Measurements from ENCODE around the gene NRIP1. TPM values are rescaled to one million over a fixed set of nuclear protein-coding genes. Genes with fewer than 3 reads are reported as not detected.

The NRIP1 gene
- total and polyA plus RNA-seq, 2 donors (not counting 3 experiments of a cell fraction or from before 2014, with no cell fraction given), result 2.8 to 24.0 TPM

DNA sequence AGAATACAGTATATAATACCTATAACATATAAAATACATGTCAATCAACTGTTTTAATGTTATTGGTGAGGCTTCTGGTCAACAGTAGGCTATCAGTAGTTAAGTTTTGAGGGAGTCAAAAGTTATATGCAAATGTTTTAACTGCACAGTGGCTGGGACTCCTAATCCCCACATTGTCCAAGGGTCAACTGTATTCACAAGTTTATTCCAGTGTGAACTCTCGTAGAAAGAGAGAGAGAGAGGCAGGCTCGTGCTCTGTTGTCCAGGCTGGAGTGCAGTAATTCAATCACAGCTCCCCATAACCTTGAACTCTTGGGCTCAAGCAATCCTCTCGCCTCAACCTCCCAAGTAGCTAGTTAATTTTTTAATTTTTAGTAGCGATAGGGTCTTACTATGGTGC, 66.0 kb downstream of the NRIP1 start:
- Histone ChIP-seq H3K4me1 (ENCODE audit: control insufficient read depth, extremely low read depth, insufficient read depth, low read length) (peaks cover 15% of the 10 kb centered on the region), H3K27ac (ENCODE audit: insufficient read depth, low read depth, low read length) (no peak overlapping the region), H3K9me1 (replicated peaks; ENCODE audit: control insufficient read depth, extremely low read depth, insufficient read depth, low read length) (no peaks in the 10 kb centered on the region), H3K4me2 (ENCODE audit: insufficient read depth, low read length) (no peak overlapping the region), H4K20me1 (replicated peaks; ENCODE audit: control insufficient read depth, extremely low read depth, insufficient read depth, low read length) (peaks cover 5% of the 10 kb centered on the region), H3K27me3 (ENCODE audit: control insufficient read depth in 2 of 2, insufficient read depth in 2 of 2, low read length in 2 of 2) (no peaks in the 10 kb centered on the region), H3K9me3 (replicated peaks; ENCODE audit: control insufficient read depth, insufficient read depth, low read length) (no peaks in the 10 kb centered on the region), H3K36me3 (ENCODE audit: control insufficient read depth in 2 of 2, extremely low read depth in 1 of 2, insufficient read depth in 2 of 2, low read length in 2 of 2) (no peaks in the 10 kb centered on the region), H3K9ac (replicated peaks; ENCODE audit: extremely low read depth, insufficient read depth, low read length) (no peak overlapping the region), H2AFZ (ENCODE audit: low read depth, low read length) (no peak overlapping the region), H3K79me2 (ENCODE audit: control insufficient read depth, insufficient read depth, low read length) (peaks cover 82% of the 10 kb centered on the region), H3K4me3 (replicated peaks in 1 of 3; ENCODE audit: insufficient read depth in 1 of 3, low read depth in 1 of 3, low read length in 3 of 3) (no peak overlapping the region)
- DNase-seq (ENCODE audit: low read depth, low spot score) (no peak), FAIRE-seq (no peak)
- intact Hi-C loops (cut with micrococcal nuclease) (no loop called here), dilution Hi-C loops (cut with MboI; ENCODE audit: extremely low pct_ligation_motif_present, low sequenced_read_pairs) (no loop called here)
- ChIA-PET POLR2A (no interaction called here), CTCF (interaction anchor here (1.0 to 1.3 kb wide), 2 partner anchors 11 to 12 kb away, joined by 3 to 5 read pairs; no protein-coding TSS in a partner anchor)
- no TSS peak for BruUV-seq (replicated peaks)
- TF ChIP-seq POLR2AphosphoS5 (IDR thresholded peaks at IDR 0.05; ENCODE audit: insufficient read depth, low read depth, low read length), result no peak
- TF ChIP-seq, protein P1, sequence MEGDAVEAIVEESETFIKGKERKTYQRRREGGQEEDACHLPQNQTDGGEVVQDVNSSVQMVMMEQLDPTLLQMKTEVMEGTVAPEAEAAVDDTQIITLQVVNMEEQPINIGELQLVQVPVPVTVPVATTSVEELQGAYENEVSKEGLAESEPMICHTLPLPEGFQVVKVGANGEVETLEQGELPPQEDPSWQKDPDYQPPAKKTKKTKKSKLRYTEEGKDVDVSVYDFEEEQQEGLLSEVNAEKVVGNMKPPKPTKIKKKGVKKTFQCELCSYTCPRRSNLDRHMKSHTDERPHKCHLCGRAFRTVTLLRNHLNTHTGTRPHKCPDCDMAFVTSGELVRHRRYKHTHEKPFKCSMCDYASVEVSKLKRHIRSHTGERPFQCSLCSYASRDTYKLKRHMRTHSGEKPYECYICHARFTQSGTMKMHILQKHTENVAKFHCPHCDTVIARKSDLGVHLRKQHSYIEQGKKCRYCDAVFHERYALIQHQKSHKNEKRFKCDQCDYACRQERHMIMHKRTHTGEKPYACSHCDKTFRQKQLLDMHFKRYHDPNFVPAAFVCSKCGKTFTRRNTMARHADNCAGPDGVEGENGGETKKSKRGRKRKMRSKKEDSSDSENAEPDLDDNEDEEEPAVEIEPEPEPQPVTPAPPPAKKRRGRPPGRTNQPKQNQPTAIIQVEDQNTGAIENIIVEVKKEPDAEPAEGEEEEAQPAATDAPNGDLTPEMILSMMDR (IDR thresholded peaks at IDR 0.05; ENCODE audit: extremely low read depth in 1 of 2, insufficient read depth in 1 of 2, low read depth in 1 of 2, low read length in 2 of 2), result no peak
- TF ChIP-seq, protein P2, sequence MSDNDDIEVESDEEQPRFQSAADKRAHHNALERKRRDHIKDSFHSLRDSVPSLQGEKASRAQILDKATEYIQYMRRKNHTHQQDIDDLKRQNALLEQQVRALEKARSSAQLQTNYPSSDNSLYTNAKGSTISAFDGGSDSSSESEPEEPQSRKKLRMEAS (IDR thresholded peaks at IDR 0.05; ENCODE audit: insufficient read depth, insufficient read length), result no peak
- no peak for TF ChIP-seq JUN (IDR thresholded peaks at IDR 0.05; ENCODE audit: borderline replicate concordance, insufficient read depth, insufficient read length, low read depth)
- TF ChIP-seq FOS (IDR thresholded peaks at IDR 0.05; ENCODE audit: borderline replicate concordance, insufficient read depth, low read length), result no peak
- TF ChIP-seq MYC (IDR thresholded peaks at IDR 0.05; ENCODE audit: low read depth, low read length), result no peak
- TF ChIP-seq EZH2 (IDR thresholded peaks at IDR 0.05; ENCODE audit: borderline replicate concordance, low read depth, low read length, severe bottlenecking), result no peak
- no peak for TF ChIP-seq POLR2A (IDR thresholded peaks at IDR 0.05; ENCODE audit: low read depth, low read length)
- no peak for TF ChIP-seq GATA2 (IDR thresholded peaks at IDR 0.05; ENCODE audit: insufficient read depth, insufficient read length, low read depth, low read length)

All from endothelial cell of umbilical vein (primary cell).